ENCODE results near the gene GPX7.

The GPX7 gene

DNA sequence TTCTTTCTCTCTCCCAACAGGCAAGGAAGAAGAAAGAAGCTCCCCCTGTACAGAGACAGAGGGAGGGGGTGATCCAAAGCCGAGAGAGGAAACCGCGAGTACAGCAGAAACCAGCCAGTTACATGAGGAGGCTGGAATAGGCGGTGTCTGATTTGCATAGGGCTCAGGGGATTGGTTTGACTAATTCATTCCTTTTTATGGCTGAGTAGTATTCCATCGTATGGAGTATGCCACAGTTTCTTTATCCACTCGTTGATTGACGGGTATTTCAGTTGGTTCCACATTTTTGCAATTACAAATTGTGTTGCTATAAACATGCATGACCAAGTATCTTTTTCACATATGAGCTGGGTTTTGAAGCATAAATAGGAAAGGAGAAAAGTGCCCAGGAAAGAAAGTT, 3.4 kb upstream of the GPX7 start:
- H3K9me3 ChIP-seq (ENCODE audit: control insufficient read depth, low read length), result no peaks in the 10 kb centered on the region
- no peak overlapping the region for H2AFZ ChIP-seq
- H3K4me3 ChIP-seq (ENCODE audit: low read depth, low read length), result no peak overlapping the region
- TF ChIP-seq, protein P1, sequence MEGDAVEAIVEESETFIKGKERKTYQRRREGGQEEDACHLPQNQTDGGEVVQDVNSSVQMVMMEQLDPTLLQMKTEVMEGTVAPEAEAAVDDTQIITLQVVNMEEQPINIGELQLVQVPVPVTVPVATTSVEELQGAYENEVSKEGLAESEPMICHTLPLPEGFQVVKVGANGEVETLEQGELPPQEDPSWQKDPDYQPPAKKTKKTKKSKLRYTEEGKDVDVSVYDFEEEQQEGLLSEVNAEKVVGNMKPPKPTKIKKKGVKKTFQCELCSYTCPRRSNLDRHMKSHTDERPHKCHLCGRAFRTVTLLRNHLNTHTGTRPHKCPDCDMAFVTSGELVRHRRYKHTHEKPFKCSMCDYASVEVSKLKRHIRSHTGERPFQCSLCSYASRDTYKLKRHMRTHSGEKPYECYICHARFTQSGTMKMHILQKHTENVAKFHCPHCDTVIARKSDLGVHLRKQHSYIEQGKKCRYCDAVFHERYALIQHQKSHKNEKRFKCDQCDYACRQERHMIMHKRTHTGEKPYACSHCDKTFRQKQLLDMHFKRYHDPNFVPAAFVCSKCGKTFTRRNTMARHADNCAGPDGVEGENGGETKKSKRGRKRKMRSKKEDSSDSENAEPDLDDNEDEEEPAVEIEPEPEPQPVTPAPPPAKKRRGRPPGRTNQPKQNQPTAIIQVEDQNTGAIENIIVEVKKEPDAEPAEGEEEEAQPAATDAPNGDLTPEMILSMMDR (IDR thresholded peaks at IDR 0.05), result no peak
- H3K4me1 ChIP-seq, result no peaks in the 10 kb centered on the region
- H3K27ac ChIP-seq, result no peak overlapping the region
- H3K27me3 ChIP-seq (ENCODE audit: control insufficient read depth, insufficient read depth, low read length), result no peaks in the 10 kb centered on the region
- H3K9ac ChIP-seq, result no peak overlapping the region
- no peak overlapping the region for H3K4me2 ChIP-seq (ENCODE audit: low read length)
- H3K36me3 ChIP-seq (ENCODE audit: control insufficient read depth, insufficient read depth, low read length), result no peaks in the 10 kb centered on the region
- H3K79me2 ChIP-seq, result no peaks in the 10 kb centered on the region

DNA sequence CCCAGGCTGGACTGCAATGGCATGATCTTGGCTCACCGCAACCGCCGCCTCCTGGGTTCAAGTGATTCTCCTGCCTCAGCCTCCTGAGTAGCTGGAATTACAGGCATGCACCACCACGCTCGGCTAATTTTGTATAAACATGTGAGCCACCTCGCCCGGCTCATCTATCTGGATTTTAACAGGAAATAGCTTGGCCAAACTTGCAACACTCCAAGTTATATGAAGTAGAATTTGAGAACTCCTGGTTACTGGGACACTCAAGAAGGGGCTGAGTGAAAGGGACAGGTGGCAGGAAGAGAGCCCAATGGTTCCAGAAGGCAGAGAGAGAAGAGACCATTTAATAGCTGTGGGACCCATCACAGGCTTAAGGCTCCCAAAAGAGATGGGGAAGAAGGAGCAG, 2.9 kb upstream of the GPX7 start:
- Histone ChIP-seq H3K27ac (no peak overlapping the region), H3K4me1 (no peaks in the 10 kb centered on the region), H3K36me3 (ENCODE audit: control insufficient read depth, insufficient read depth, low read length) (no peaks in the 10 kb centered on the region)

DNA sequence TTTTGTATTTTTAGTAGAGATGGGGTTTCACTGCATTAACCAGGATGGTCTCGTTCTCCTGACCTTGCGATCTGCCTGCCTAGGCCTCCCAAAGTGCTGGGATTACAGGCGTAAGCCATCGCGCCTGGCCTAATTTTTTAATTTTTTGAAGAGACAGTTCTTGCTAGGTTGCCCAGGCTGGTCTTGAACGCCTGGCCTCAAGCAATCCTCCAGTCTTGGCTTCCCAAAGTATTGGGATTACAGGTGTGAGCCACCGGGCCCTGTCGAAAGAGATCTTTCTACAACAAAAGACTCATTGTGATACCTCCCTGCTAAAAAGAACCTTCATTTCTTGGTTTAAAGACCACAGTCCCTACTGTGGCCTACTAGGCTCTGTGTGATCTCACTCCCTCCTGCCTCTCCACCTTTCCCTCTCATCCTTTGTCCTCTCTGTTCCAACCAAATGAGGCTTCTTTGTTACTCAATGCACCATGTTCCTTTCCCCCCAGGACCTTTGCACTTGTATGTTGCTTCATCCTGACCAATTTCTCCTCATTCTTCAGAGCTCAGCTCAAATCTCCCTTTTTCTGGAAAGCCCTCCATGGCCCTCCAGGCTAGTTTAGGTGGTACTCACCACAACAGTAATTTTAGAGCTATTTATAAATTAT, 1.5 kb upstream of the GPX7 start:
- H3K79me2 ChIP-seq, result no peaks in the 10 kb centered on the region
- no peaks in the 10 kb centered on the region for H3K27me3 ChIP-seq (ENCODE audit: control insufficient read depth, insufficient read depth, low read length)
- H3K9me3 ChIP-seq (ENCODE audit: control insufficient read depth, low read length), result no peaks in the 10 kb centered on the region
- TF ChIP-seq, protein P1 (IDR thresholded peaks at IDR 0.05), result no peak
- no peak overlapping the region for H3K27ac ChIP-seq
- H3K4me1 ChIP-seq, result no peaks in the 10 kb centered on the region
- no peaks in the 10 kb centered on the region for H3K36me3 ChIP-seq (ENCODE audit: control insufficient read depth, insufficient read depth, low read length)
- H2AFZ ChIP-seq, result peak overlapping the region; percentile 84
- H3K4me2 ChIP-seq (ENCODE audit: low read length), result no peak overlapping the region
- H3K4me3 ChIP-seq (ENCODE audit: low read depth, low read length), result no peak overlapping the region
- H3K9ac ChIP-seq, result no peak overlapping the region

More for the DNA sequence above, 2.9 kb upstream of the GPX7 start:
- TF ChIP-seq, protein P1 (IDR thresholded peaks at IDR 0.05), result no peak
- no peak overlapping the region for H3K4me2 ChIP-seq (ENCODE audit: low read length)
- H3K27me3 ChIP-seq (ENCODE audit: control insufficient read depth, insufficient read depth, low read length), result no peaks in the 10 kb centered on the region
- H3K9ac ChIP-seq, result no peak overlapping the region
- no peak overlapping the region for H3K4me3 ChIP-seq (ENCODE audit: low read depth, low read length)
- no peak overlapping the region for H2AFZ ChIP-seq
- H3K9me3 ChIP-seq (ENCODE audit: control insufficient read depth, low read length), result no peaks in the 10 kb centered on the region
- H3K79me2 ChIP-seq, result no peaks in the 10 kb centered on the region

DNA sequence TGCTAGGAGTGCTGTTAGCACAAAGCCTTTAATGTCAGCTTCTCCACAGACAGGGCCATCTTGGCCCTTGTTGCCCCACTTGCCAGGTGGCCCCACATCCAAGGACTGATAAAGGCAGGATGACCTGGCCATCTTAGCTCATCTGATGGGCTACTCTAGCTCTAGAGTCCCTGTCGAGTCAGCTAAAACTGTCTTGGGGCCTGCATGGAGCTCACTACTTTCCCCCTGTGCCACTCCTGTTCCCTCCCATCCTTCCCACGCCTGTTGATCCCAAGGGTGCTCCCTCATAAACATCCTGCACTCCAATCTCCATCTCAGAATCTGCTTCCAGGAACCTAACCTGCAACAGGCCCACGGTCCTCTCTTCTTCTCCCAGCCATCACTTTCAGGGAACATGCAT, 652 bp upstream of the GPX7 start:
- peak overlapping the region; percentile 49 for H3K4me3 ChIP-seq (ENCODE audit: low read depth, low read length)
- H2AFZ ChIP-seq, result peak overlapping the region; percentile 84
- H3K27me3 ChIP-seq (ENCODE audit: control insufficient read depth, insufficient read depth, low read length), result no peaks in the 10 kb centered on the region
- no peaks in the 10 kb centered on the region for H3K36me3 ChIP-seq (ENCODE audit: control insufficient read depth, insufficient read depth, low read length)
- no peak overlapping the region for H3K9ac ChIP-seq
- no peaks in the 10 kb centered on the region for H3K9me3 ChIP-seq (ENCODE audit: control insufficient read depth, low read length)
- H3K4me1 ChIP-seq, result no peaks in the 10 kb centered on the region
- TF ChIP-seq, protein P1 (IDR thresholded peaks at IDR 0.05), result no peak
- H3K79me2 ChIP-seq, result no peaks in the 10 kb centered on the region
- peak overlapping the region; percentile 76 for H3K4me2 ChIP-seq (ENCODE audit: low read length)
- no peak overlapping the region for H3K27ac ChIP-seq
